ENCODE results near the gene ANKRD10.

ANKRD10 gene

DNA sequence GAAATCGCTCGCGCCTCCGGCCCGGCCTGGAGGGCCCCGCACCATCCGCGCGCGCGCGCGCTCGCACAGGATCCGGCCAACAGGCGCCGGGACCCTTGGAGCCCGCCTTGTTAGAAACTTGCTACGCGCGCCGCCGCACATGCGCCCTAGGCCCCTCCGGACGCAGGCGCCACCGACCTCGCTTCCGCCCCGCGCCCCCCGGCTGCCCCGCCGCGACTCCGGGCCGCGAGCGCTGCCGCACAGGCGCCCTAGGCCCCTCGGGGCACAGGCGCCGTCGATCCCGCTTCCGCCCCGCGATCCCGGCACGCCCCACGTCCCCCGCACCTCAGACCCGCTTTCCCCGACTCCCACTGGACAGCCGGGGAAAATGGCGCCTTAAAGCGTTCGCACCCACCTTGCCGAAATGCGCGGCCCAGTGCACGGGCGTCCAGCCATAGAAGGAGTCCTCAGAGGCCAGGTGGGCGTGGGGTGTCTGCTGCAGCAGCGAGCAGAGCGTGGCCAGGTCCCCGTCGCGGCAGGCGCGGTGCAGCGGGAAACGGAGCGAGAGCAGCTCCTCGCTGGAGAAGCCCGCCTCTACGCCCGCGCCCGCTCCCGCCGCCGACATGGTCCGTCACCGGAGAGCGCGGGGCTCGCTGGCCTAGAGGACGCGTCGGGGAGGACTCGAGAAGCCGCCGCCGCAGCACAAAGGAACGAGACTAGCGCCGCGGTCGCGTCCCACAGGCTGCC, 375 bp downstream of the ANKRD10 start:
- DNase-seq = peak; percentile 79

DNA sequence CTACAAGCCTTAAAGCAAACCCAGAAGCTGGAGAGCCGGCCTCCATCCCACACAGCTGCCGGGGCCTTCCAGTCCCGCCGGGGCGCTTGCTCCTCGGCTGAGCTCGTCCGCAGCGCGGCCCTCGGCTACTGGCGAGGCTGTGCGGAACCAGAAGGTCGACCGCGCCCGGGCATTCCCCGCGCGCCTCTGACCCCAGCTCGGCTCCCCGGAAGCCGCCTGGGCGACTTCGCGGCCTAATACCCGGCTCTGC, 863 bp downstream of the ANKRD10 start:
- DNase-seq = no peak

DNA sequence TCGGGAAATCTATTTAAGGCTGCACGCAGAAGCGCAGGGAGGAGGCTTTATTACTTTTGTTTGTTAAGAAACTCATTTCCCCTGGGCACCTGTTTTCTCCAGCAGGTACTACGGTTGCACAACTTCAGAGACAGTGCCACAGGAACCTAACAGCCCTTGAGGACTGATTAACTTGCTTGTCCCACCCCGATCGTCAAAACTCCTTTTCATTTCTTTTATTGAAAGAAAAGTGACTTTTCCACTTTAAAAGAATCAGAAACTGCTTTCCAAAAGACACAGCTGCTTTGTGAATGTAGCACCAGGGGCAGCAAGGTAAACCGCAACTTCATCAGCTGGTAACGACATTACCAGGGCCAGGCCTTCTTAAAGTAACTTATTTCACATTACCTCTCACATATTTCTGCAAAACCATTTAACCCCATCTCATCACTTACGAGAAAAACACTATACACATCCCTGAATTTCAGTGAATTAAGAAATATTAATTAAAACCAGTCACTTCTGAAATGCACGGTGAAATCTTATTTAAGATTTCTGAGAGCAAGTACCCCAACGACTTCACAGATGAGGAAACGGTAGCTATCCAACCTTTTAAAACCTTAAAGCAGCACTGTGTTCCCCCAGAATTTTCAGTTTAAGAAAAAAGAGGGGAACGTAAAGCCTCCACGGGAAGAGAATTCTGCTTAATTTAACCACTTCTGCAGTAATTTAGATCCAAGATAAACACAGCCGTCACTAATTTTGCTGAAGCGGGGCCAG, 1.4 kb downstream of the ANKRD10 start:
- DNase-seq = no peak

GRCh38 chr13:110912651-110913051, 2.2 kb downstream of the ANKRD10 start:
- peak; percentile 21 for DNase-seq

DNA sequence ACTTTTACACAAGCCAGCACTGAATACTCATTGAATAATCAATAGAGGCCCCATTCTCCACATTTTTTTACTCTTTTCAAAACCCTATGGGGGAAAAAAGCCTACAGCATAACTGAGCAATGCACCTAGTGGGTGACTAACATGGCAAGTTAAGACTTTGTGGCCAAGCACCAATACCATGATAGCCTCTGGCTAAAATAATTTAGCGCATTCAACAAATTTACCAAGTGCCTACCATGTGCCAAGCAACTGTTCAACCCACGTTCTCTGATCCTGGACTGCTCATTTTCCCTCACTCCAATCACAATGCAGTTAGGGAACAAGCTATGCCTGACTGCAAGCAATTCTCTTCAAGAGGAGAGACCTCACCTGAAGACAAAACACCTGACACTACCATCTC, 3.0 kb downstream of the ANKRD10 start:
- no peak for DNase-seq

GRCh38 chr13:110910013-110910890, 4.6 kb downstream of the ANKRD10 start:
- DNase-seq = no peak

DNA sequence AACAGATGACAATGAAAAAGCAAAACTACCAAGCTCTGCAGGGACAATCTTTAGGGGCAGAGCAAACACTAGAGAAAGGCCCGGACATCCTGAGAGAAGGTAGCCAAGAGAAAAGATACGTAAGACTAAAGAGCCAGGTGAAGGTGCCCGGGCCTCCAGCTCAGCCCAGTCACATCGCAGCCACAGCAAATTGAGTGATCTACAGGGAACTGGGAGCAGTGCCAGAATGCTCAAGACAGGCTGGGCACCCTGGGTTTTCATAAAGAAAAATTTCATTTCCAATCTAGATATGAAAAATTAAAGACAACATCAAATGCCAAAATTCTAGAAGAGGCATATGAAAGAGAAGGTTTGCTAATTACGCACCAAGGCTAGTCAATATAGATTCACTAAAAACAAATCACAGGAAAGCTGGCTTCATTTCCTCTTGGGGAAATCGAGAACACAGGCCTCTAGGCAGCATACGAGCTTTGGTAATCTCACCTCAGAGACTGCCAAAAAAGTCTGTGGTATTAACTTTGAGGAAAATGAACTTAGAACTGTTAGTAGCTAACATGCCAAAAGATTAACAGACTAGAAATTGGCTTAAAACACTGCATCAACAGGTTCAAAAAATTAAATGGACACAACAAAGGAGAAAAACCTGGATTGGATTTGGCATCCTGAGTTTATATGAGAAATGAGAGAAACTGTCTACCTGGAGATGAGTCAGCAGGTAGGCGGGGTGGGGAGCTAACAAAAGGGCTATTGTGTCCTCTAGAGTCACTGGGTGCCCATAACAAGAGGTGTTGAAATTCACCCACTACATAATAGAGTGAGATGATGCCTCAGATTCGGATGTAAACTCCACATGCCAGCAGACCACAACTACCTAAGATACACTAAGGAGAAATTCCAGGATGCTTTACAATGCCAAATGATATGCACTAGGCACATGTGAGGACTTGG, 6.6 kb downstream of the ANKRD10 start:
- no peak for DNase-seq

- DNase-seq = no peak
Observed at GRCh38 chr13:110907301-110907700, 7.6 kb downstream of the ANKRD10 start.

DNA sequence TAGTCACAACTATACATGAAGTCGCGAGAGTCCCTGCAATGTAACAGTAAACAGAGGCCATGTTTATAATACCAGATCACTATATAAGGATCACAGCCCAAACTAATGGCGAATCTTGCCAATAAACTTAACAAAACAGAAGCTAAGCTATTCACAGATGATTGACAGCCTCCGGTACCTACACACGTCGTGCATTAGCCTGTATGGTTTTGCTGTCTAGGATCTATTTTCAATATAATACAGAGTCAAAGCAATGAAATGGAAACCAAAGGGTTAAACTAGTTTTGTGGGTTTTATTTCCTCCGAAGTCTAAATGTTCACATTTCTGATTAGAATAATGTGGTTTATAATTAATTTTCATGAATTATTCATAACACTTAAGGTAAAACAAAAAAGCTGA, 10.1 kb downstream of the ANKRD10 start:
- DNase-seq = no peak

- no peak for DNase-seq
Observed at GRCh38 chr13:110902370-110902769, 12.5 kb downstream of the ANKRD10 start.

DNA sequence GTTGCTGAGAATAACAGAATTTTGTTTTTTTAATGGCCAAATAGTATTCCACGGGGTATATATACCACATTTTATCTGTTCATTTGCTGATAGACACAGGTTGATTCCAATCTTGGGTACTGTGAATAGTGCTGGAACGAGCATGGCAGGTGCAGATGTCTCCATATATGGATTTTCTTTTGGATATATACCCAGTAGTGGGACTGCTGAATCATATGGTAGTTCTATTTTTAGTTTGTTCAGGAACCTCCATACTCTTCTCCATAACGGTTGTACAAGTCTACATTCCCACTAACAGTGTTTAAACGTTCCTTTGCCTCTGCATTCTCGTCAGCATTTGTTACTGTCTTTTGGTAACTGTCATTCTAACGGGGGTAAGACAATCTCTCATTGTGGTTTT, 17.3 kb downstream of the ANKRD10 start:
- no peak for DNase-seq

GRCh38 chr13:110897014-110897413, 17.9 kb downstream of the ANKRD10 start:
- DNase-seq = no peak

- DNase-seq = no peak
Observed at GRCh38 chr13:110894086-110894485, 20.8 kb downstream of the ANKRD10 start.

DNA sequence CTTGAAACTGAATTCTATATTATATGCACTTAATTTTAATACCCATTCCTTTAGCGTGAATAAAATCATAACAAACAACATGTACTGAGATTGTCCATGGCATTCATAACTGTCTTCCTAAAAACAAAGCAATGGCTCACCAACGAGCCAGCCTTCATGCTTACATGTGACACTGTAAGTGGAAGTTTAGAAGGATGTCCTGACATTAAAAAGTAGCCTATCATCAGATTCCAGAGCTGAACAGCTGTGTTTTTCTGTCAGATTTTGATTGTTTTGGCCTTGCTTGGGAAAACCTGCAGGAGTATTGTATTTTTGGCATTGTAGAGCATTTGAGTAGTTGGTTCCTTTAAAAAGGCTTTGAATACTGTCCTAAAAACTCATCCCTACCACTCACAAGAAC, 21.3 kb downstream of the ANKRD10 start:
- DNase-seq = no peak

DNA sequence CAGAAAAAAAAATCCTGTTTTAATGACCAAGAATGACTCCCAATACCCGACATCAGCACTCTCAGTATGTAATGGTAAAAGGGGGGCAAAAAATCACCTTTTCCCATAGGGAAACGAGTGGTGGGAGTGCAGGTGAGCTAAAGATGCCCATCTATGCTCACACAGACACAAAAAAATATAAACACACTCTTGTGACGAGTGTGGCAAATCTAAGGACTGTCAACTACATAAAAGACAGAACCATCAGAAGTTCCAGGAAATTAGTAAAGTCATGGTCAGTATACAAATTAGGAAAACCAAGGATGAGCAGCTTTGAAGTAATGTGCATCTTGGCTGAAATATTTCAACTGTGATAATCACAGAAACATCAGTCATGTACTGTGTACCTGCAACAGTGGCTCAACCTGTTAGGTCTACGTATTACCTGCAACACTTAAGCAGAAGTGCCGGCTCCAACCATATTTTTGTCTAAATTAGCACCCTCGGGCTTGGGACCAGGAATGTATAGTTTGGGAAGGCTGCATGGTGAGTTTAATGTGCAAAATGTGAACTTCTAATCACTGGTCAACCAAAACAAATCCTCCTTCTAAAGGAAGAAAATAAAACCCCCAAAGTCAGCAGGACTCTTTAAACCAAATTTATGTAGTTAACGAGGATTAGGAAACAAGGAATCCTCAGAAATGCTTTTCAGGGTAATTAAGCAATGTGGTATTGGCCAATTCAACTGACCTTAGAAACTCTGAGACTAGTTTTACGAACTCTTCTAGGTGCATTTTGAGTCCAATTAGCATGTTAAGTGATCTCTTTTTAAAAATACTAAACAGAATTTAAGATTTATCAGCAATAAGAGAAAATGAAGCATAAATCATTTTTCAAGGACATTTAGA, 24.3 kb downstream of the ANKRD10 start:
- DNase-seq = no peak

DNA sequence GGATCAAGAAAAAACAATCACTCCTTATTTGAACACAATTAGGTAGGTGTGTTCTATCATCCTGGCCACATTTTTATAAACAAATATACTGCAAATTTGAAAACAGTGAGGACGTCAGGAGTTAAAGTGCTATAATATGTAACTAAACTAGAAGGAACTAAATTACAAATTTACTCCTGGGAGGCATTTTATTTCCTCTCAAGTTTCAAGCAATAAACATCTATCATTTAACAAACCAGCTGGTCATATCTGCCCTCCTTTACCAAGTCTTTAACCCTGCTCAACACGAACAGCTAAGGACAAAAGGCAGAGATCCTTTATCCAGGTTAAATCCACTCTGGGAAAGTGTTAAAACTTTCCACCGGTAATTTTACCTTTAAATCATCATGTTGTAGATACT, 26.5 kb downstream of the ANKRD10 start:
- DNase-seq = no peak

- no peak for DNase-seq
Observed at GRCh38 chr13:110887597-110888333, 27.1 kb downstream of the ANKRD10 start.

DNA sequence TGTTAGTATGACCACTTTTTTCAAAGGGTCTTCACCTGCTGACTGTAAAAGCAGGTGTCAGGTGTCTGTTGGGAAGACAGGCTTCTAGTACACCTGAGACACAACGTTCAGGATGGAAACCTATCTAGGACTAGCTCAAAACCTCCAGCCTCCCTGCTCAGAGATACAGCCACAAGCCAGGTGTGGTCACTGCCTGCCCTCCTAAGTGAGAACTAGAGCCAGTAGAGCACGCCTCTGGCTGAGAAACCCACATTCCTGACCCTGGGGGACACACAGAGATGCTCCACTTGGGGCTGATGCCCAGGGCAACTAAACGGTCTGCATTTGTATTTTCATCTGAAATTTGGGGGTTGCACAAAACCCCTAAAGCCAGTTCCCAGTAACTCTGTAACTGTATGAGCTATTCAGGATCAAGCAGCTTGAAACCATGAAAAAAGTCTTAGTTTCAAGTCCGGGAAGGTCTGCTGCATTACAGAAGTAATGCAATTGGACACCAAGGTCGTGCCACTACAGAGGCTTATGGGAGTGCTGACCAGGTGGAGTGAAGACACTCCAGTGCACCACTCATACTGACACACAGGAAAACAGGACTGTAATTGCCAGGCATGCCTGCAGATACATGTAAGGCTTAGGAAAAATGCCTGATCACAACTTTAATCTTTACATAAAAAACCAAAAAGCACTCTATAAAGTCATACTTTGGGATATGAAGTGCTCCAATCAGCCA, 27.8 kb downstream of the ANKRD10 start:
- DNase-seq = no peak

DNA sequence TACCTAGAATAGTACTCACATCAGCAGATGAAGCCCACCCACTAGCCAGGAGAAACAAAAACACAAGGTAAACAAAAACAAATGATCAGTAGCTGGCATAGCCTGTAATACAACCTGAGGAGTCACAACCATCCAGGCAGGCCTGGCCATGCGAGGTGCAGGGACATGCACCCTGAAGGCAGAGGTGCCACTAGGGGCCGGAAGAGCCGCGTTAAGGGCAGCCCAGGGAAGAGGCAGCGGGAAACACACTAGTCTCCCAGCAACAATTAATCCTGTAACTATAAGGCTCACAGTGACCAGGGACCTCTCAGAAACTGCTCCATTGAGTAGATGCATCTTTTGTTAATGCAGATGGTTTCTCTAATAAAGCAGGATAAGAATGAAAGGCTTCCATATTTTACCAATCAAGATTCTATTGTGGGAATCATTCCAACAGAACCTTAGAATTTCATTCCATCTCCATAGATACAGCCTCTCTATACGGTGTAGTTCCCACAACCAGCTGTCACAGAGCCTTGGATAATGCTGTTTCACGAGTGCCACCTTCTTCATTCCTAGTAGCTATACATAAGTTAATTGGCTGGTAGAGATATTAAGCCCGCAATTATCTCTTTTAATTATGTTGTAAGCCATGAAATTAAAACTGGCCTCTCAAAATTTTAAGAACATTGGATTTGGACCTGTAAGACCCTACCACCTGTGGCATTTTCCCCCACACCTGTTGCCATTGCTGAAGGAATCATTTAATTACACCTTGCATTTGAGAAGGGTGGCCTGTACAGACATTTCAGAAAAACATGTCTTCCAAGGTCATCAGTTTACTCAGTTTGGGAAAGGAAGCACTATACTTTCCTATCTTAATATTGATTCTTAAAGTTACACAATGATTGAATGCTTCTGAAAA, 28.7 kb downstream of the ANKRD10 start:
- no peak for DNase-seq
